Naive thymus-derived CD4-positive, alpha-beta T cell (primary cell): Measurements from ENCODE around the gene AKAP13. TPM values are rescaled to one million over a fixed set of nuclear protein-coding genes. Genes with fewer than 3 reads are reported as not detected.

Source experiments
- ATAC-seq: fragments of 150-1000 bp; cut with Tn5 transposase; 2 replicates; pipeline ENCODE4 v1.10.0; 2021; ENCODE audit warnings: mild to moderate bottlenecking, moderate library complexity
- CTCF ChIA-PET: fragments of 350-600 bp; sonication (Branson Sonifier 250); formaldehyde crosslinking; loops from one replicate; lab custom pipeline; 2021; ENCODE audit warnings: antibody characterized with exemption; lab: Charles Lee
- POLR2A ChIA-PET: fragments of 350-600 bp; sonication (Branson Sonifier 250); formaldehyde crosslinking; loops from one replicate; lab custom pipeline; 2021; ENCODE audit warnings: antibody characterized with exemption, inconsistent platforms; lab: Charles Lee
- DNase-seq, 9 donors: peaks; one replicate each; pipeline versions ENCODE4 v3.0.0 to v3.0.0-alpha.2; 2020 to 2022; ENCODE audit warnings: mixed read lengths in 1 of 9
- H3K27ac ChIP-seq: one replicate; pipeline ENCODE4 v1.7.0; 2013; ENCODE audit warnings: mild to moderate bottlenecking, low read depth, low read length, moderate library complexity
- H3K27me3 ChIP-seq, 2 donors: one replicate each; pipeline ENCODE4 v1.7.0; 2013; ENCODE audit warnings: low read length in 2 of 2, mild to moderate bottlenecking in 2 of 2, moderate library complexity in 2 of 2; ENCODE audit not compliant: control insufficient read depth in 2 of 2, insufficient read depth in 2 of 2
- H3K36me3 ChIP-seq, 3 experiments: 1 replicate in 2 of 3; 2 replicates in 1 of 3; pipeline ENCODE4 v1.7.0; 2013; ENCODE audit warnings: low read length in 3 of 3, mild to moderate bottlenecking in 3 of 3, moderate library complexity in 1 of 3; ENCODE audit not compliant: insufficient read depth in 3 of 3, control insufficient read depth in 2 of 3
- H3K4me1 ChIP-seq, 2 donors: one replicate each; pipeline ENCODE4 v1.7.0; 2013; ENCODE audit warnings: low read length in 2 of 2, mild to moderate bottlenecking in 2 of 2, moderate library complexity in 1 of 2; ENCODE audit not compliant: control insufficient read depth in 2 of 2, insufficient read depth in 2 of 2
- H3K4me3 ChIP-seq: 2 replicates; pipeline ENCODE4 v1.7.0; 2013; ENCODE audit warnings: mild to moderate bottlenecking, low read length
- H3K9me3 ChIP-seq, 3 experiments: 1 replicate in 2 of 3; 2 replicates in 1 of 3; pipeline ENCODE4 v1.7.0; 2013; ENCODE audit warnings: low read length in 3 of 3; ENCODE audit not compliant: control insufficient read depth in 2 of 3
- H3K27ac Mint-ChIP-seq, 9 donors: one replicate each; pipeline ENCODE4 v1.8.0; 2020 to 2022; ENCODE audit warnings: mixed read lengths in 9 of 9, mild to moderate bottlenecking in 8 of 9, moderate library complexity in 5 of 9, inconsistent platforms in 2 of 9
- H3K27me3 Mint-ChIP-seq, 5 donors: one replicate each; pipeline ENCODE4 v1.8.0; 2021 to 2022; ENCODE audit warnings: mixed read lengths in 5 of 5, mild to moderate bottlenecking in 1 of 5
- H3K36me3 Mint-ChIP-seq, 5 donors: one replicate each; pipeline ENCODE4 v1.8.0; 2020 to 2022; ENCODE audit warnings: mixed read lengths in 5 of 5, mild to moderate bottlenecking in 3 of 5, inconsistent platforms in 1 of 5
- H3K4me1 Mint-ChIP-seq, 7 donors: one replicate each; pipeline ENCODE4 v1.8.0; 2020 to 2022; ENCODE audit warnings: mixed read lengths in 7 of 7, mild to moderate bottlenecking in 3 of 7, inconsistent platforms in 1 of 7
- H3K4me3 Mint-ChIP-seq, 10 donors: one replicate each; pipeline ENCODE4 v1.8.0; 2020 to 2022; ENCODE audit warnings: mild to moderate bottlenecking in 10 of 10, mixed read lengths in 10 of 10, moderate library complexity in 6 of 10, inconsistent platforms in 2 of 10
- H3K9me3 Mint-ChIP-seq, 11 donors: one replicate each; pipeline ENCODE4 v1.8.0; 2020 to 2022; ENCODE audit warnings: mixed read lengths in 11 of 11, mild to moderate bottlenecking in 4 of 11, inconsistent platforms in 1 of 11, moderate library complexity in 1 of 11
- intact Hi-C, 2 donors: fragments of 100-400 bp; cut with micrococcal nuclease; formaldehyde crosslinking; loops; one replicate each; pipeline ENCODE4 v1.15.1; 2023
- polyA plus RNA-seq, 2 donors: library from polyadenylated mRNA; unstranded; fragments of 300-500 nt; fragmentation: Illumina TruSeq; gene quantifications; one replicate each; pipeline ENCODE4 v1.2.3, GENCODE V29; 2021
- total RNA-seq, 6 experiments: library from RNA in 5 of 6; stranded (reverse) in 5 of 6; gene quantifications; 1 replicate in 5 of 6; 2 replicates in 1 of 6; pipeline ENCODE4 v1.2.3 and lab custom pipeline; 2021 to 2026

AKAP13 gene
- total and polyA plus RNA-seq, 7 experiments from 2014 or later: 108 to 400 (median 231) TPM

GRCh38 chr15:85752491-85752961, 372.1 kb downstream of the AKAP13 start:
- peak overlapping the region in 3 of 10 donors; percentile 18 to 61 (median 42) for H3K4me3 Mint-ChIP-seq
- Histone ChIP-seq H3K36me3 (peaks cover 0 to 17% (median 0%) of the 10 kb centered on the region in 3 experiments), H3K27me3 (no peaks in the 10 kb centered on the region), H3K9me3 (no peaks in the 10 kb centered on the region), H3K27ac (peak overlapping the region; percentile 8), H3K4me3 (no peak overlapping the region), H3K4me1 (peaks cover 0 to 8% of the 10 kb centered on the region in 2 donors)
- DNase-seq (no peak), ATAC-seq (no peak)
- POLR2A ChIA-PET: no interaction called here
- CTCF ChIA-PET: no interaction called here
- H3K27ac Mint-ChIP-seq: peak overlapping the region; percentile 4 to 90 (median 77)
- H3K9me3 Mint-ChIP-seq: peaks cover 0 to 4% (median 0%) of the 10 kb centered on the region in 11 donors
- H3K4me1 Mint-ChIP-seq: peaks cover 9 to 42% (median 32%) of the 10 kb centered on the region in 7 donors
- intact Hi-C loops: no loop called here
- H3K27me3 Mint-ChIP-seq: no peaks in the 10 kb centered on the region
- H3K36me3 Mint-ChIP-seq: peaks cover 0 to 13% (median 0%) of the 10 kb centered on the region in 5 donors

GRCh38 chr15:85753261-85753660, 372.9 kb downstream of the AKAP13 start:
- no peak overlapping the region for H3K4me3 Mint-ChIP-seq
- H3K36me3 Mint-ChIP-seq: peaks cover 0 to 18% (median 0%) of the 10 kb centered on the region in 5 donors
- H3K27me3 ChIP-seq: no peaks in the 10 kb centered on the region
- POLR2A ChIA-PET: no interaction called here
- no peak overlapping the region for H3K4me3 ChIP-seq
- DNase-seq (no peak), ATAC-seq (no peak)
- peak overlapping the region in 6 of 9 donors; percentile 65 to 90 (median 82) for H3K27ac Mint-ChIP-seq
- CTCF ChIA-PET: no interaction called here
- intact Hi-C loops: no loop called here
- H3K27ac ChIP-seq: peak overlapping the region; percentile 8
- H3K27me3 Mint-ChIP-seq: no peaks in the 10 kb centered on the region
- peaks cover 0 to 4% (median 0%) of the 10 kb centered on the region in 11 donors for H3K9me3 Mint-ChIP-seq
- H3K36me3 ChIP-seq: peaks cover 0 to 15% (median 0%) of the 10 kb centered on the region in 3 experiments
- H3K4me1 Mint-ChIP-seq: peaks cover 9 to 42% (median 32%) of the 10 kb centered on the region in 7 donors
- no peaks in the 10 kb centered on the region for H3K9me3 ChIP-seq
- H3K4me1 ChIP-seq: peaks cover 0 to 8% of the 10 kb centered on the region in 2 donors

- ATAC-seq: no peak
- Mint-ChIP-seq H3K4me1 (peaks cover 9 to 42% (median 32%) of the 10 kb centered on the region in 7 donors), H3K27me3 (no peaks in the 10 kb centered on the region), H3K9me3 (peaks cover 0 to 4% (median 0%) of the 10 kb centered on the region in 11 donors), H3K27ac (peak overlapping the region in 6 of 9 donors; percentile 18 to 88 (median 60)), H3K36me3 (peaks cover 0 to 22% (median 0%) of the 10 kb centered on the region in 5 donors), H3K4me3 (peak overlapping the region in 1 of 10 donors; percentile 7)
- H3K4me1 ChIP-seq: peaks cover 0 to 8% of the 10 kb centered on the region in 2 donors
- peaks cover 0 to 15% (median 0%) of the 10 kb centered on the region in 3 experiments for H3K36me3 ChIP-seq
- no peak overlapping the region for H3K4me3 ChIP-seq
- no peak for DNase-seq
- no peak overlapping the region for H3K27ac ChIP-seq
- no peaks in the 10 kb centered on the region for H3K9me3 ChIP-seq
- intact Hi-C loops: no loop called here
- POLR2A ChIA-PET: interaction anchor here (0.6 kb wide), 1 partner anchor 29 kb away, joined by 3 read pairs; no protein-coding TSS in a partner anchor
- CTCF ChIA-PET: no interaction called here
- H3K27me3 ChIP-seq: no peaks in the 10 kb centered on the region
Measured at GRCh38 chr15:85753791-85754452, 373.5 kb downstream of the AKAP13 start.

GRCh38 chr15:85754989-85755388, 374.6 kb downstream of the AKAP13 start:
- ATAC-seq (no peak), DNase-seq (no peak)
- intact Hi-C loops: no loop called here
- H3K27ac ChIP-seq: no peak overlapping the region
- no peaks in the 10 kb centered on the region for H3K9me3 ChIP-seq
- POLR2A ChIA-PET: no interaction called here
- peaks cover 0 to 23% (median 0%) of the 10 kb centered on the region in 3 experiments for H3K36me3 ChIP-seq
- no peaks in the 10 kb centered on the region for H3K27me3 ChIP-seq
- H3K9me3 Mint-ChIP-seq: peaks cover 0 to 4% (median 0%) of the 10 kb centered on the region in 11 donors
- no peak overlapping the region for H3K4me3 ChIP-seq
- peaks cover 0 to 8% of the 10 kb centered on the region in 2 donors for H3K4me1 ChIP-seq
- no peaks in the 10 kb centered on the region for H3K27me3 Mint-ChIP-seq
- peaks cover 0 to 22% (median 0%) of the 10 kb centered on the region in 5 donors for H3K36me3 Mint-ChIP-seq
- H3K4me1 Mint-ChIP-seq: peaks cover 6 to 42% (median 32%) of the 10 kb centered on the region in 7 donors
- no peak overlapping the region for H3K4me3 Mint-ChIP-seq
- peak overlapping the region in 2 of 9 donors; percentile 19 to 52 for H3K27ac Mint-ChIP-seq
- CTCF ChIA-PET: no interaction called here

DNA sequence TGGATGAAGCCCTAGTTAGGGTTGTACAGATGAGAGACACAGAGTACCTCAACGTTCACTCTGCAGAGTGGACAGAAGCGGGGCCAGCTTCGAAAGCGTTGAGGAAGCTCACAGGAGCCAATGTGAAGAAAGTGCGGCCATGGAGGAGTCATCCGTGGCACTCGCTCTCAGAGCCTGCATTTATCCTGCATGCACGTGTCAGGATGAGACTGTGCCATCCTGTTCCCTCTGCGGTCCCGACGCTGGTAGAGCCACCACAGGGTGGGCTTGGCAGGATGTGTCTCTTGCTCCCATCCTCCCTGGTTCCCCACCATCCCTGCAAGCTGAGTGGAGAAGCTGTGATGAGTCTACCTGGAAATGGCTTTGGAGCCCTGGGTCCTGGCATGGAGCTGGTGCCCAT, 375.1 kb downstream of the AKAP13 start:
- ChIA-PET CTCF (interaction anchor here (0.6 kb wide), 1 partner anchor 10 kb away, joined by 3 read pairs; no protein-coding TSS in a partner anchor), POLR2A (no interaction called here)
- DNase-seq (no peak), ATAC-seq (no peak)
- Mint-ChIP-seq H3K36me3 (peaks cover 0 to 23% (median 0%) of the 10 kb centered on the region in 5 donors), H3K9me3 (peaks cover 0 to 4% (median 0%) of the 10 kb centered on the region in 11 donors), H3K27ac (peak overlapping the region in 2 of 9 donors; percentile 5 to 8), H3K4me1 (peaks cover 6 to 40% (median 32%) of the 10 kb centered on the region in 7 donors), H3K4me3 (no peak overlapping the region), H3K27me3 (no peaks in the 10 kb centered on the region)
- Histone ChIP-seq H3K4me1 (peaks cover 0 to 8% of the 10 kb centered on the region in 2 donors), H3K36me3 (peaks cover 0 to 27% (median 0%) of the 10 kb centered on the region in 3 experiments), H3K9me3 (no peaks in the 10 kb centered on the region), H3K27ac (no peak overlapping the region), H3K4me3 (no peak overlapping the region), H3K27me3 (no peaks in the 10 kb centered on the region)
- intact Hi-C loops: no loop called here

GRCh38 chr15:85755942-85756341, 375.5 kb downstream of the AKAP13 start:
- Histone ChIP-seq H3K36me3 (peaks cover 0 to 32% (median 0%) of the 10 kb centered on the region in 3 experiments), H3K4me1 (peaks cover 0 to 8% of the 10 kb centered on the region in 2 donors), H3K27ac (no peak overlapping the region), H3K4me3 (no peak overlapping the region), H3K27me3 (no peaks in the 10 kb centered on the region), H3K9me3 (no peaks in the 10 kb centered on the region)
- no peak overlapping the region for H3K4me3 Mint-ChIP-seq
- ChIA-PET CTCF (interaction anchor here (0.6 kb wide), 1 partner anchor 9 kb away, joined by 3 read pairs; no protein-coding TSS in a partner anchor), POLR2A (no interaction called here)
- intact Hi-C loops: no loop called here
- peaks cover 6 to 35% (median 30%) of the 10 kb centered on the region in 7 donors for H3K4me1 Mint-ChIP-seq
- ATAC-seq (no peak), DNase-seq (no peak)
- H3K9me3 Mint-ChIP-seq: peaks cover 0 to 2% (median 0%) of the 10 kb centered on the region in 11 donors
- H3K27me3 Mint-ChIP-seq: no peaks in the 10 kb centered on the region
- peak overlapping the region in 1 of 9 donors; percentile 5 for H3K27ac Mint-ChIP-seq
- peaks cover 0 to 23% (median 0%) of the 10 kb centered on the region in 5 donors for H3K36me3 Mint-ChIP-seq
